GM21825 (cell line): ENCODE measurements around the gene ASIP.
"Not testable (repeated sequence)": the region's sequence is repeated elsewhere in the genome, so short reads cannot be mapped to it uniquely, and the experiment has no call there.

Source experiments
- ATAC-seq: cut with Tn5 transposase; IDR thresholded peaks from one replicate; pipeline ENCODE4 v1.9.1; 2021; ENCODE audit warnings: mild to moderate bottlenecking, moderate library complexity; ENCODE audit not compliant: unreplicated experiment

The ASIP gene

GRCh38 chr20:34282041-34282440 is 40.8 kb downstream of the ASIP start:
- no peak for ATAC-seq

- ATAC-seq, result no peak
Observed at GRCh38 chr20:34283844-34284243, 42.6 kb downstream of the ASIP start.

GRCh38 chr20:34285450-34285849 is 44.2 kb downstream of the ASIP start:
- ATAC-seq, result no peak

GRCh38 chr20:34287500-34287899 is 46.3 kb downstream of the ASIP start:
- ATAC-seq, result not testable (repeated sequence)

- no peak for ATAC-seq
Observed at GRCh38 chr20:34290471-34290870, 49.2 kb downstream of the ASIP start.

- no peak for ATAC-seq
Observed at GRCh38 chr20:34292496-34292895, 51.3 kb downstream of the ASIP start.

GRCh38 chr20:34293119-34293518 is 51.9 kb downstream of the ASIP start:
- no peak for ATAC-seq

- no peak for ATAC-seq
Observed at GRCh38 chr20:34293589-34293988, 52.4 kb downstream of the ASIP start.

GRCh38 chr20:34294563-34294962 is 53.3 kb downstream of the ASIP start:
- ATAC-seq, result no peak

- no peak for ATAC-seq
Observed at GRCh38 chr20:34295284-34295683, 54.1 kb downstream of the ASIP start.

- no peak for ATAC-seq
Observed at GRCh38 chr20:34296468-34296867, 55.2 kb downstream of the ASIP start.

- ATAC-seq, result not testable (repeated sequence)
Observed at GRCh38 chr20:34298294-34298784, 57.1 kb downstream of the ASIP start.

GRCh38 chr20:34299556-34300255 is 58.5 kb downstream of the ASIP start:
- no peak for ATAC-seq

- ATAC-seq, result no peak
Observed at GRCh38 chr20:34300256-34300806, 59.1 kb downstream of the ASIP start.

- ATAC-seq, result no peak
Observed at GRCh38 chr20:34300809-34301586, 59.8 kb downstream of the ASIP start.

GRCh38 chr20:34301587-34302311 is 60.5 kb downstream of the ASIP start:
- ATAC-seq, result no peak

- ATAC-seq, result no peak
Observed at GRCh38 chr20:34302312-34302722, 61.1 kb downstream of the ASIP start.

GRCh38 chr20:34302723-34303533 is 61.7 kb downstream of the ASIP start, which contains the start of gene AHCY:
TSS of gene AHCY (minus strand) at chr20:34303355. CDS start at chr20:34303270, 85 bp downstream.
- peak; percentile 87 for ATAC-seq

GRCh38 chr20:34305333-34306230 is 64.4 kb downstream of the ASIP start:
- no peak for ATAC-seq
